Measurements from ENCODE around the gene BRD4.

- no peak for TF ChIP-seq CTCF (IDR thresholded peaks at IDR 0.05)
- no peak for TF ChIP-seq POLR2A (IDR thresholded peaks at IDR 0.05)
- TF ChIP-seq EP300 (IDR thresholded peaks at IDR 0.05; ENCODE audit: low read depth) = no peak
These were observed 86.2 kb downstream of the BRD4 start for GRCh38 chr19:15246198-15246481.
